GM12891 (cell line): ENCODE results near the gene ALDH4A1.

Experiments
- DNase-seq: peaks from one replicate; pipeline ENCODE4 v3.0.0; 2011; ENCODE audit warnings: low spot score; ENCODE audit not compliant: insufficient read length
- FAIRE-seq: peaks from 2 replicates; lab custom pipeline; 2011; peaks lifted over from hg19 to GRCh38; lab: Jason Lieb, UNC
- PAX5 ChIP-seq: IDR thresholded peaks from 2 replicates; pipeline ENCODE4 v1.6.1; 2011; ENCODE audit warnings: low read length, moderate library complexity, mild to moderate bottlenecking; ENCODE audit not compliant: insufficient read depth, severe bottlenecking
- POLR2A ChIP-seq: IDR thresholded peaks from 2 replicates; pipeline ENCODE4 v1.6.1; 2011; ENCODE audit warnings: low read depth, low read length, control low read depth
- POLR2AphosphoS5 ChIP-seq: IDR thresholded peaks from 2 replicates; pipeline ENCODE4 v1.6.1; 2011; ENCODE audit warnings: low read depth, low read length, control low read depth
- POU2F2 ChIP-seq: IDR thresholded peaks from 2 replicates; pipeline ENCODE4 v1.6.1; 2011; ENCODE audit warnings: low read depth, mild to moderate bottlenecking, control low read depth, low read length, moderate library complexity
- SPI1 ChIP-seq: IDR thresholded peaks from 2 replicates; pipeline ENCODE4 v1.6.1; 2011; ENCODE audit warnings: low read depth, low read length, control low read depth
- TAF1 ChIP-seq: IDR thresholded peaks from 2 replicates; pipeline ENCODE4 v1.6.1; 2011; ENCODE audit warnings: low read depth, low read length, control low read depth

ALDH4A1 gene

DNA sequence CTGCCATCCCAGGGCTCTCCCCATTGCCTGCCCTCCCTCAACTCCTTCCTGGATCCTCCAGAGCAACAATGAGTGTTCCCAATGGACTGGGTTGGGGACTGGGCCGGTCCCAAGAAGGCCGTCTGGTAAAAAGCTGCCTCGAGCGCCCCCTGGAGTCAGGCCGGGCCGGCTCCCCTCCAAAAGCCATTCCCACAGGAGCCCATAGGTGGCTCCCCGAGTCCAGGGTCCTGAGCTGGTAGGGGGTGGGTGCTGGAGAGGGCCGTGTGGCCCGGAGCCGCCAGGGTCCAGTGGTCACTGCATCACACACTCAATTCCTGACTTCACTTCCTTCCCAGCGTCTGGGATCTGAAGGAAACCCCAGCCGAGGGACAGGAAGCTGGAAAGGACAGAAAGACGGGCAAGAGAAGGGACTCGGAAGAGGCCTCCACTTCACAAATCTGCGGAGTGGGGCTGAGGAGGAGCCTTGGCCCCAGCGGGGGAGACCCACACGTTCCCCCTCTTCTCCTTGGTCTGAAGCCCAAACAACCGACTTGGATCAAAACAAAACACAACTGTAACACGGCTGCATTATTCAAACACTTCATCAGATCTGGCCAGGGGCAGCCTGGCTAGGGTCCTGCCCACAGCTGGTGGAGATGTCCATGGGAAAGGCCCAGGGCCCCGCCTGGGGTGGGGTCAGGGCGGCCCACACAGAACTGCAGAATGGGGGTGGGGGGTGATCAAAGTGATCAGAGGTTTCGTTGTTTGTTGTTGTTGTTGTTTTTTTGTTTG, 10.9 kb upstream of the ALDH4A1 start:
- FAIRE-seq = peak; percentile 84
- DNase-seq = peak; percentile 95
- TF ChIP-seq PAX5 (no peak), POU2F2 (no peak), TAF1 (no peak), POLR2A (no peak), SPI1 (no peak), POLR2AphosphoS5 (no peak)

DNA sequence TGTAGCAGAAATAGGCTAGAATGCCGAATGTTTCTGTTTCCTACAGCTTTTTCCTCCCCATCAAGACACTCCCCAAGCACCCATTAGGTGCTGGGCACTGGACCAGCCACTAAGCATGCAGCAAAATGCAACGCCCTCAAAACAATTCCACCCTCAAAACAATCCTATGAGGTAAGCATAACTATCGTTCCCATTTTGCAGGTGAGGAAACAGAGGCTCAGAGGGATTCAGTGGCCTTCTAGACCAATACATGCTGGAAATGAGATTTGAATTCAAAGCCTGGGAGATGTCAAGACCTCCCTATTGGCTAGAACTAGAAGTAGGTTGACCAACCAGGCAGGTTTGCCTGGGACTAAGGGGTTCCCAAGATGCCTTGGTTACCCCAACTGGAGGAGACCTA, 10.2 kb upstream of the ALDH4A1 start:
- DNase-seq (no peak), FAIRE-seq (no peak)
- TF ChIP-seq POU2F2 = no peak
- TF ChIP-seq PAX5 = no peak
- no peak for TF ChIP-seq POLR2AphosphoS5
- TF ChIP-seq SPI1 = no peak
- TF ChIP-seq POLR2A = no peak
- TF ChIP-seq TAF1 = no peak

DNA sequence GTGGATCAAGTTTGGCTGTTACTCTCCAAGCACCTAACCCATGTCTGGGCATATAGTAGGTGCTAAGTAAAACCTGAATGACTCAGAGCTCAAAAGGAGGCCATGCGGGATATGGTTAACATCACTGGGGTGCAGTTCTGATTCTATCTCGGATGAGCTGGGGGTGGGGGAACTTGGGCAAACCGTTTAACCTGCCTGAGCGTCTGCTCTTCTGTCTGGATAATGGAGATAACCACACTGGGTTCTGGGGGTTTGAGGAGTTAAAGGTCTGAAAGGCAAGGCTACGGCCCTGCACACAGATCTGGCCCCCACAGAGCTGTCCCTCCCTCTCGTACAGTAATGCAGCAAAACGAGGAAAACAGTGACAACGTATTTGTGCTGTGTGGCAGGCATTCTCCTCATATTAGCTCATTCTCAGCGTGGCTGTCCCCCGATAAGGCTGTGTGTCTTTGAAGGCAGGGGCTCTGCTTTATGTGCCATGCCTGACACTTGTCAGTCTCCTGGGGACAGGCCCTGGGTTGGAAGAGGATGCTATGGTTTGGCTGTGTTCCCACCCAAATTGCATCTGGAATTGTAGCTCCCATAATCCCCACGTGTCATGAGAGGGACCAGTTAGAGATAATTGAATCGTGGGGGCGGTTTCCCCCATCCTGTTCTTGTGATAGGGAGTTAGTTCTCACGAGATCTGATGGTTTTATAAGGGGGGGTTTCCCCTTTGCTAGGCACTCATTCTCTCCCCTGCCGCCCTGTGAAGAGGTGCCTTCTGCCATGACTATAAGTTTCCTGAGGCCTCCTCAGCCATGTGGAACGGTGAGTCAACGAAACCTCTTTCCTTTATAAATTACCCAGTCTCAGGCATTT, 6.8 kb upstream of the ALDH4A1 start:
- DNase-seq (no peak), FAIRE-seq (no peak)
- TF ChIP-seq TAF1 (no peak), SPI1 (no peak), POLR2AphosphoS5 (no peak), PAX5 (no peak), POU2F2 (no peak), POLR2A (no peak)

DNA sequence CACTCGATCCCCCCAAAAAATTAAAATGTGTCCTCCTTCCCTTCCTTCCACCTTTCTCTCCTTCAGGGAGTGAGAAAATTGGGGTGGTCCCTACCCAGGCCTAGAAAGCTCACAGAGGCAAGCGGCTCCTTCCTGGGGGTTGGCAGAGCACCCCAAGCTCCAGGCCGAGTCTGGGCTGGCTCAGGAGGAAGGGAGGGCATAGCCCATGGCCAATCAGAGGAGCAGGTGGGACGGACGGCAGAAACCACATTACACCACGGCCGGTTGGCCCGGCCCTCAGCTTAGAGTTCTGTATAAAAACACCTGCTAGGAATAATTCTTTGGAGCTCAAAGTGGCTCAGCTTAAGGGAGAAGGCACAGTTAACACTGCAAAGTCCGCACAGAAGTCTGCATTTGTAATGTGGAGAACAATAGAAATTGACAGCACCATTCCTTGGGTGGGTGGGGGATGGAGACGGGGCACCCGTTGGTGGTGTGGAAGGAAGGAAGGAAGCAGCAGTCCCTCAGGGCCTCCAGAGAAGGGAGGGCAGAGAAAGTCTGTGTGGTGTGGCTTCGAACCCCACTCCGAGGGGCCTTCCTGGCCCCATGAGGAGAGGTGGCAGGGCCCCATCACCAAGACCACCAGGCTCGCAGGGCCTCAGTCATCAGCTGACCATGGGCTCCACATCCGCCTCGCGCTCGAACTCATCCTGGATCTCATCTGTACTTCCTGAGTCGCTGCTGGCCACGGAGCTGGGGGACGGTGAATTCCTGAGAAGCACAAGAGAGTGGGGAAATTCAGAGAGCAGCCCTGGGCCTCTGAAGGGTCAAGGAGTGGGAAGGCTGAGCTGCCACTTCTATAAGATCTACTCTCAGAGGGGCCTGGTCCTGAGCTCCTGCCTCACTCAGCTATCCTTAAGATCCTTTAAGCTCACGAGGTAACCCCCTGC, 5.8 kb upstream of the ALDH4A1 start:
- DNase-seq (no peak), FAIRE-seq (peak; percentile 54)
- TF ChIP-seq POU2F2 = no peak
- TF ChIP-seq POLR2A = no peak
- TF ChIP-seq TAF1 = no peak
- no peak for TF ChIP-seq PAX5
- no peak for TF ChIP-seq SPI1
- TF ChIP-seq POLR2AphosphoS5 = no peak

DNA sequence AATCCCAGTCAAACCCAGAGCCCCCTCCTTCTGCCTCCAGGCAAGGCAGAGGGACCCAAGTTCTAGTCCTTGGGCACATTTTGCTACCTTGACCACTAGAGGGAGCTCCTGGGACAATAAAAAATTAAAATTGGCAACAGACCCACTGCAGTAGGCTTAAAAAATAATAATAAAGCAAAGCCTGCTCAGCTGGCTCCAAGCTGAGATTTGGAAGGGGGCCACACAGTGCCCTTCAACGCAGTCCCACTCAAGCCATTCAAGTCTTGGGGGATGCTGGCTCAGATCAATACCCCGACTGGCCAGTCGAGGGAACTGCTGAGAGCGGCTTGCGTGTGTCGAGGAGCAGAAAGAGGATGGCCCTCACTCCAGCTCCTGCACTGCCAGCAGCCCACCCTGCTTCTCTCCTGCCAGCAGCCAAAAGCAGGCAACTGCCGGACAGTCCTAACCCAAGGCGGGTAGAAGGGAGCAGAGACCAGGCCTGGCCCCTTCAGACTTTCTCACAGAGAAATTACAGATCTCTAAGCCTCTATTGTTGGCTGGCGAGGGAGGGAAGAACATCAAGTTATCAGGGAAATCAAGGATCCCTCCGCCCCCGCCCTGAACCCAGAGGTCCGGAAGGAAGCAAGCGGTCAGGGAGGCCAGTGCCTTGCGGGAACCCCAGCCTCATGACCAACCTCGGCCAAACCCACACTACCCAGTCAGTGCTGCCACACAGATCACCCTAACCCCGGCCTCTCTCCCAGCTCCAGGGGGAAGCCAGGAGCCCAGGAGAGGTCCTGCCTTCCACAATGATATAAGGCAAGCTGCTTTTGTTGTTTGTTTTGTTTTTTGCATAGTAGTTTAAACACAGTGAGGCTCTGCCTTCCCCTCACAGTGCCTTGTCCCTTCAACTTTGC, 4.9 kb upstream of the ALDH4A1 start:
- FAIRE-seq = peak; percentile 76
- DNase-seq = no peak
- TF ChIP-seq PAX5 (no peak), POLR2AphosphoS5 (no peak), SPI1 (no peak), POLR2A (no peak), TAF1 (no peak), POU2F2 (no peak)

DNA sequence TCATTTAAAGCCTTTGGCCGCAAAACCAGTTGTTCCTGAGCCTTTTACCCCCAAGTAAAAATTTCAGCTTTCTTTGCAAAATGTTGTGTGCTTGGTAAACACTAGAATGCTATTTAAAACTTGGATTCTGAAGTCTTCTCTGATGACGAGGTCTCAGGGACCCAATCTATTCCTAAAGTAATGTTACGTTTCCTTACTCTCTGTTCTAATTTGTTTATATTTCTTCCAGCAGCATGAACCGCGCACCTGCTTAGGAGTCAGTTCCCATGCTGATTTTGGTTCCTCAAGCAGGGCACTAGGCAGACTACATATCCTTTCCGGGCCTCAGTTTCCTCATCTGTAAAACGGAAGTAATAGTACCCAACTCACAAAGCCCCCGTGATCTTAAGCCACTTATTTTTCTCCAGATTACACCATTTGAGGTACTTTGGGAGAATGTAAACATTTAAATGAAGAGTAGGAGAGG, 969 bp upstream of the ALDH4A1 start:
- no peak for TF ChIP-seq POLR2A
- TF ChIP-seq POU2F2 = no peak
- no peak for TF ChIP-seq SPI1
- FAIRE-seq = no peak

DNA sequence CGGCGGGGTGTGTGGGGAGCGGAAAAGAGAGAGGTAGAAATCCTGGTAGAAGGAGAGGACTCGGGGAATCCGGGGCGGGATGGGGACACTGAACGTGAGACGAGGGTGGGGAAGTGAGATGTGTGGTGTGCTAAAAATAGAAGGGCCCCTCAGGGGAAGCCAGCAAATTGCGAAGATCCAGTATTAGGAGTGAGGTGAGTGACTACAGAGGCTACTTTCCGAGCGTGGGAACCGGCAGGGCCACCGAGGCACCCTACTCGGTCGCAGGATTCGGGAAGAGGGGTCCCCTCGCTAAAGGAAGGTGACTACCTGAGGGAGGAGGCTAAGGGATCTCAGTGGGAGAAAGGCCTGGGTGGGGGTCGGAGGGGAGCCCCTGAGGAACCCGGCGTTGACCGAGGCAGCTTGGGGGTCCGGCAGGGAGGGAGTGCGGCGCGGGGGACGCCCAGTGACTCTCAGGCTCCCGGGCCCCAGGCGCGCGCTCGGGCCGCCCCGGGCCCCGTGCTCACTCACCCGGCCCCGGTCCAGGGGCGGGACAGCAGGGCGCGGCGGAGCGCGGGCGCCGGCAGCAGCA, 318 bp downstream of the ALDH4A1 start:
- TF ChIP-seq POLR2A (no peak), SPI1 (peak; percentile 52)
- DNase-seq (no peak), FAIRE-seq (peak; percentile 9)

More for the DNA sequence above, 969 bp upstream of the ALDH4A1 start:
- DNase-seq = no peak

DNA sequence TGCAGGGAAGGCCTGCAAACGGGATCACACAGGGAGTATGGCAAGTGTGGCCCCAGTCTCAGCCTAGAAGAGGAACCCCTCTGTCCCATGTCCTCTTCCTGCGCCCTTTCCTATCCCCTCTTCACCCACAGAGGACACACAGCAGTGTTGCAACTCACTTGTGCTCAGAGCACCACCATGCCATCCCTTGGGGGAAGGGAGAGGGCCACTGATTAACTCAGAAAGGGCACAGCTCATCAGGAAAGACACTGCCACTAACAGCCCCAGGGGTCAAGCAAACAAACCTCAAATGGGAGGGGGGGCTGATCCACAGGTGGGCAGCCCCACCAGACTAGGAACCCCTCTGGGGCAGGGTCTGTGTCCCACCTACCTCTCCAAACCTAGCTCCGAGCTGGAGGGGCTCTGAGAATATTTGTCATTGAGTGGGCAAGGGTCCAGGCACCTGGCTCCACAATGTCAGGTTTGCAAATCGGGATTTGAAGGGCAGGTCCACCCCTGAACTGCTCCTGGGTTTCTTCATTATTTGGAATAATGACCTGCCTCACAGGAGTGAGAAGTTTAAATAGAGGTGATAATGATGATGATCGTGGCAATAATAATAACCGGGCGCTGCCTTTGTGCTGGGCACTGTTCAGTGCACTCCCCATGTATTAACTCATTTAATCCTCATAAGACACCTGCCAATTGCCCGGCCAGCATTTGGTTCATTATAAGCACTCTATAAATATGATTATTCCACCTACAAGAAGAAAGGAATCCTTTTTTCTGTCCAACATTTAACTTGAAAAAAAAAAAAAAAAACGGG, 1.0 kb downstream of the ALDH4A1 start:
- DNase-seq (no peak), FAIRE-seq (no peak)
- TF ChIP-seq TAF1 (no peak), POLR2AphosphoS5 (no peak), SPI1 (no peak), POU2F2 (no peak), PAX5 (no peak), POLR2A (no peak)
